Activated CD8-positive, alpha-beta memory T cell treated with anti-CD3 and anti-CD28 coated beads, Interleukin-2, amount 50 U/mL, for 4 hours (primary cell): ENCODE results near the gene SMC1A.

ENCODE experiments used
- DNase-seq: peaks from one replicate; pipeline ENCODE4 v3.0.0-alpha.2; 2020

SMC1A gene

GRCh38 chrX:53333853-53334252 lies 88.6 kb downstream of the SMC1A start:
- DNase-seq, result no peak

- no peak for DNase-seq
Measured at GRCh38 chrX:53332204-53332603, 90.2 kb downstream of the SMC1A start.

GRCh38 chrX:53330331-53330730 lies 92.1 kb downstream of the SMC1A start:
- DNase-seq, result no peak

GRCh38 chrX:53324803-53325202 lies 97.7 kb downstream of the SMC1A start:
- DNase-seq, result no peak
